Ishikawa (cell line): ENCODE data around the gene ASIC2.

ENCODE experiments used
- CEBPB ChIP-seq: IDR thresholded peaks from 2 replicates; pipeline ENCODE4 v1.6.1; 2012
- CREB1 ChIP-seq: IDR thresholded peaks from 2 replicates; pipeline ENCODE4 v1.6.1; 2012; ENCODE audit warnings: low read depth
- EGR1 ChIP-seq: IDR thresholded peaks from 2 replicates; pipeline ENCODE4 v1.6.1; 2012
- EP300 ChIP-seq: IDR thresholded peaks from 2 replicates; pipeline ENCODE4 v1.6.1; 2012; ENCODE audit warnings: borderline replicate concordance
- FOXM1 ChIP-seq: IDR thresholded peaks from 2 replicates; pipeline ENCODE4 v1.6.1; 2012; ENCODE audit warnings: low read depth, borderline replicate concordance
- MAX ChIP-seq: IDR thresholded peaks from 2 replicates; pipeline ENCODE4 v1.6.1; 2012
- NFIC ChIP-seq: IDR thresholded peaks from 2 replicates; pipeline ENCODE4 v1.6.1; 2012
- RAD21 ChIP-seq: IDR thresholded peaks from 2 replicates; pipeline ENCODE4 v1.6.1; 2012; ENCODE audit warnings: low read depth
- REST ChIP-seq: IDR thresholded peaks from 2 replicates; pipeline ENCODE4 v1.6.1; 2012; ENCODE audit warnings: low read depth, mild to moderate bottlenecking
- TAF1 ChIP-seq: IDR thresholded peaks from 2 replicates; pipeline ENCODE4 v1.6.1; 2012; ENCODE audit warnings: low read depth, mild to moderate bottlenecking
- TCF12 ChIP-seq: IDR thresholded peaks from 2 replicates; pipeline ENCODE4 v1.6.1; 2012; ENCODE audit warnings: low read depth
- TEAD4 ChIP-seq: IDR thresholded peaks from 2 replicates; pipeline ENCODE4 v1.6.1; 2012
- USF1 ChIP-seq: IDR thresholded peaks from 2 replicates; pipeline ENCODE4 v1.6.1; 2012
- YY1 ChIP-seq: IDR thresholded peaks from 2 replicates; pipeline ENCODE4 v1.6.1; 2012; ENCODE audit warnings: low read depth
- ZBTB7A ChIP-seq: IDR thresholded peaks from 2 replicates; pipeline ENCODE4 v1.6.1; 2012; ENCODE audit warnings: low read depth

ASIC2 gene

GRCh38 chr17:33234233-33234632, 58.9 kb downstream of the ASIC2 start:
- TF ChIP-seq RAD21: no peak
- no peak for TF ChIP-seq USF1
- no peak for TF ChIP-seq YY1
- TF ChIP-seq REST: no peak
- no peak for TF ChIP-seq TAF1
- no peak for TF ChIP-seq NFIC
- TF ChIP-seq EP300: no peak
- no peak for TF ChIP-seq CEBPB
- TF ChIP-seq TEAD4: no peak
- TF ChIP-seq TCF12: no peak
- no peak for TF ChIP-seq MAX

GRCh38 chr17:33233811-33234177, 59.3 kb downstream of the ASIC2 start:
- TF ChIP-seq CREB1: no peak
- no peak for TF ChIP-seq YY1
- TF ChIP-seq TCF12: no peak
- TF ChIP-seq MAX: no peak
- TF ChIP-seq USF1: no peak
- TF ChIP-seq ZBTB7A: no peak
- no peak for TF ChIP-seq TAF1
- no peak for TF ChIP-seq TEAD4
- no peak for TF ChIP-seq REST
- no peak for TF ChIP-seq FOXM1
- TF ChIP-seq NFIC: no peak
- no peak for TF ChIP-seq EP300
- TF ChIP-seq CEBPB: no peak
- no peak for TF ChIP-seq EGR1
- TF ChIP-seq RAD21: no peak

- no peak for TF ChIP-seq ZBTB7A
- TF ChIP-seq USF1: no peak
- TF ChIP-seq YY1: no peak
- TF ChIP-seq REST: no peak
- no peak for TF ChIP-seq EP300
- TF ChIP-seq EGR1: no peak
- no peak for TF ChIP-seq TAF1
- no peak for TF ChIP-seq NFIC
- TF ChIP-seq CREB1: no peak
- no peak for TF ChIP-seq RAD21
- TF ChIP-seq FOXM1: no peak
- no peak for TF ChIP-seq CEBPB
- TF ChIP-seq TCF12: no peak
- TF ChIP-seq TEAD4: no peak
- TF ChIP-seq MAX: no peak
Observed at GRCh38 chr17:33229499-33229898, 63.6 kb downstream of the ASIC2 start.

GRCh38 chr17:33229028-33229427, 64.1 kb downstream of the ASIC2 start:
- TF ChIP-seq TEAD4 (no peak), EP300 (no peak), CREB1 (no peak), USF1 (no peak), REST (no peak), MAX (no peak), CEBPB (no peak), NFIC (no peak), EGR1 (no peak), TCF12 (no peak), FOXM1 (no peak), YY1 (no peak), RAD21 (no peak), TAF1 (no peak), ZBTB7A (no peak)
